IMR-90 (cell line): ENCODE results near the gene POC1B. TPM values are rescaled to one million over a fixed set of nuclear protein-coding genes. Genes with fewer than 3 reads are reported as not detected.

Experiments used
- ATAC-seq: fragments of 200-7000 bp; cut with Tn5 transposase; 2 replicates; pipeline ENCODE4 v1.9.1; 2020; ENCODE audit warnings: low read depth, mild to moderate bottlenecking, moderate library complexity
- BruUV-seq: library from RNA; stranded (reverse); fragments of 400-500 nt; replicated peaks from 2 replicates; lab custom pipeline; 2021; lab: Mats Ljungman, UMichigan
- CTCF ChIA-PET: fragments of 300-600 bp; formaldehyde crosslinking; extraction: SDS; loops from one replicate; lab custom pipeline; 2021; ENCODE audit warnings: antibody characterized with exemption; lab: Yijun Ruan, JAX
- POLR2A ChIA-PET: fragments of 300-600 bp; sonication (Branson Sonifier 250); formaldehyde crosslinking; loops from one replicate; lab custom pipeline; 2022; ENCODE audit warnings: antibody characterized with exemption; ENCODE audit not compliant: unreplicated experiment; lab: Charles Lee
- DNase-seq: peaks from one replicate; pipeline ENCODE4 v3.0.0; 2013
- H2AFZ ChIP-seq: replicated peaks from 2 replicates; pipeline ENCODE3; 2013; ENCODE audit warnings: low read length, mild to moderate bottlenecking; ENCODE audit not compliant: poor library complexity
- H2AK5ac ChIP-seq: 2 replicates; pipeline ENCODE4 v1.6.1; 2013; ENCODE audit warnings: low read depth, low read length, inconsistent platforms
- H2AK9ac ChIP-seq: replicated peaks from 2 replicates; pipeline ENCODE3; 2013; ENCODE audit warnings: mild to moderate bottlenecking, low read depth, low read length, moderate library complexity; ENCODE audit not compliant: poor library complexity
- H2BK120ac ChIP-seq: 2 replicates; pipeline ENCODE4 v1.6.1; 2013; ENCODE audit warnings: low read depth, low read length, inconsistent platforms
- H2BK15ac ChIP-seq: 3 replicates; pipeline ENCODE4 v1.6.1; 2013; ENCODE audit warnings: low read depth, low read length, inconsistent platforms
- H2BK20ac ChIP-seq: 2 replicates; pipeline ENCODE4 v1.6.1; 2013; ENCODE audit warnings: low read depth, mild to moderate bottlenecking, inconsistent platforms, low read length, moderate library complexity
- H2BK5ac ChIP-seq: 2 replicates; pipeline ENCODE4 v1.6.1; 2013; ENCODE audit warnings: mild to moderate bottlenecking, low read depth, low read length, inconsistent platforms; ENCODE audit not compliant: poor library complexity, severe bottlenecking
- H3K14ac ChIP-seq: replicated peaks from 2 replicates; pipeline ENCODE4 v1.6.1; 2013; ENCODE audit warnings: low read depth, low read length, inconsistent platforms
- H3K18ac ChIP-seq: 2 replicates; pipeline ENCODE4 v1.6.1; 2013; ENCODE audit warnings: low read depth, low read length, control low read depth
- H3K23ac ChIP-seq: 2 replicates; pipeline ENCODE4 v1.6.1; 2013; ENCODE audit warnings: low read depth, low read length, inconsistent platforms
- H3K27ac ChIP-seq: 2 replicates; pipeline ENCODE4 v1.5.1; 2013; ENCODE audit warnings: mild to moderate bottlenecking, control low read depth, low read length; ENCODE audit not compliant: insufficient read depth
- H3K27me3 ChIP-seq: 2 replicates; pipeline ENCODE4 v1.6.1; 2013; ENCODE audit warnings: low read length; ENCODE audit not compliant: control insufficient read depth, insufficient read depth
- H3K36me3 ChIP-seq: 2 replicates; pipeline ENCODE4 v1.6.1; 2013; ENCODE audit warnings: low read length, mixed read lengths; ENCODE audit not compliant: control insufficient read depth, insufficient read depth
- H3K4ac ChIP-seq: 2 replicates; pipeline ENCODE4 v1.6.1; 2013; ENCODE audit warnings: low read depth, low read length, inconsistent platforms
- H3K4me1 ChIP-seq: 2 replicates; pipeline ENCODE4 v1.6.1; 2013; ENCODE audit warnings: low read length, mixed read lengths; ENCODE audit not compliant: control insufficient read depth, insufficient read depth
- H3K4me2 ChIP-seq: 2 replicates; pipeline ENCODE4 v1.6.1; 2013; ENCODE audit warnings: low read depth, mild to moderate bottlenecking, control low read depth, low read length, moderate library complexity
- H3K4me3 ChIP-seq: 2 replicates; pipeline ENCODE4 v1.5.1; 2013; ENCODE audit warnings: low read depth, mild to moderate bottlenecking, control low read depth, low read length, moderate library complexity; ENCODE audit not compliant: insufficient read depth
- H3K56ac ChIP-seq: 2 replicates; pipeline ENCODE4 v1.6.1; 2013; ENCODE audit warnings: low read length, inconsistent platforms; ENCODE audit not compliant: insufficient read depth; ENCODE audit errors: extremely low read depth
- H3K79me1 ChIP-seq, 2 experiments: 2 replicates each; pipeline ENCODE4 v1.6.1; 2013; ENCODE audit warnings: low read length in 2 of 2, inconsistent platforms in 1 of 2, low read depth in 1 of 2
- H3K9ac ChIP-seq: 2 replicates; pipeline ENCODE4 v1.6.1; 2013; ENCODE audit warnings: low read depth, low read length, control low read depth
- H3K9me1 ChIP-seq: 2 replicates; pipeline ENCODE4 v1.6.1; 2013; ENCODE audit warnings: low read length, inconsistent platforms; ENCODE audit not compliant: insufficient read depth
- H3K9me3 ChIP-seq: 2 replicates; pipeline ENCODE4 v1.6.1; 2013; ENCODE audit warnings: low read length; ENCODE audit not compliant: control insufficient read depth, insufficient read depth
- H4K20me1 ChIP-seq: 2 replicates; pipeline ENCODE4 v1.6.1; 2013; ENCODE audit warnings: low read length, inconsistent platforms; ENCODE audit not compliant: insufficient read depth
- H4K5ac ChIP-seq: 2 replicates; pipeline ENCODE4 v1.6.1; 2013; ENCODE audit warnings: mild to moderate bottlenecking, low read depth, low read length, control low read depth
- H4K8ac ChIP-seq, 2 experiments: 2 replicates each; pipeline ENCODE4 v1.6.1; 2013; ENCODE audit warnings: low read depth in 2 of 2, low read length in 2 of 2, control low read depth in 1 of 2, inconsistent platforms in 1 of 2
- H4K91ac ChIP-seq: 2 replicates; pipeline ENCODE4 v1.6.1; 2013; ENCODE audit warnings: low read depth, low read length, inconsistent platforms; ENCODE audit not compliant: insufficient read depth
- CEBPB ChIP-seq: IDR thresholded peaks from 2 replicates; pipeline ENCODE4 v1.6.1; 2012; ENCODE audit warnings: low read depth, low read length, improper control_type of control experiment
- NFE2L2 ChIP-seq: fragments of 150-350 bp; IDR thresholded peaks from 2 replicates; pipeline ENCODE4 v1.6.1; 2016; ENCODE audit warnings: low read depth, mild to moderate bottlenecking, low read length
- RFX5 ChIP-seq: IDR thresholded peaks from 2 replicates; pipeline ENCODE4 v1.8.0; 2012; ENCODE audit warnings: low read depth, mild to moderate bottlenecking, low read length, moderate library complexity
- WGBS, 2 experiments: methylation state at CpG; one replicate each; pipeline versions ENCODE4 v1.1.5 to v1.1.7; 2013; ENCODE audit warnings: missing lambda C conversion rate in 2 of 2; ENCODE audit not compliant: insufficient read length in 1 of 2; ENCODE audit errors: extremely low coverage in 2 of 2; 5-methylcytosine and 5-hydroxymethylcytosine counted together
- dilution Hi-C: fragments of 300-500 bp; cut with HindIII; formaldehyde crosslinking; loops from one replicate; pipeline ENCODE4 v1.14.3; 2018; ENCODE audit warnings: low sequenced_read_pairs; ENCODE audit not compliant: unreplicated experiment
- in situ Hi-C: fragments of 300-500 bp; cut with MboI; formaldehyde crosslinking; loops from 3 replicates; pipeline ENCODE4 v1.14.3; 2019; ENCODE audit warnings: low sequenced_read_pairs, inconsistent platforms, mixed read lengths
- intact Hi-C: fragments of 100-400 bp; cut with micrococcal nuclease; formaldehyde crosslinking; loops from 2 replicates; pipeline ENCODE4 v1.10.0; 2022
- polyA plus RNA-seq, 3 experiments: library from polyadenylated mRNA; depleted of rRNA; stranded (reverse); fragments of >200 nt; gene quantifications; 2 replicates each; pipeline ENCODE4 v1.2.3, GENCODE V29; 2012; ENCODE audit warnings: low replicate concordance in 1 of 3
- total RNA-seq: library from RNA; depleted of rRNA; stranded (reverse); fragments of >200 nt; gene quantifications from 2 replicates; pipeline ENCODE4 v1.2.3, GENCODE V29; 2012

POC1B gene
- total and polyA plus RNA-seq, 2 of the 4 experiments (the other 2 are of a cell fraction): 5.0 to 10.4 TPM

DNA sequence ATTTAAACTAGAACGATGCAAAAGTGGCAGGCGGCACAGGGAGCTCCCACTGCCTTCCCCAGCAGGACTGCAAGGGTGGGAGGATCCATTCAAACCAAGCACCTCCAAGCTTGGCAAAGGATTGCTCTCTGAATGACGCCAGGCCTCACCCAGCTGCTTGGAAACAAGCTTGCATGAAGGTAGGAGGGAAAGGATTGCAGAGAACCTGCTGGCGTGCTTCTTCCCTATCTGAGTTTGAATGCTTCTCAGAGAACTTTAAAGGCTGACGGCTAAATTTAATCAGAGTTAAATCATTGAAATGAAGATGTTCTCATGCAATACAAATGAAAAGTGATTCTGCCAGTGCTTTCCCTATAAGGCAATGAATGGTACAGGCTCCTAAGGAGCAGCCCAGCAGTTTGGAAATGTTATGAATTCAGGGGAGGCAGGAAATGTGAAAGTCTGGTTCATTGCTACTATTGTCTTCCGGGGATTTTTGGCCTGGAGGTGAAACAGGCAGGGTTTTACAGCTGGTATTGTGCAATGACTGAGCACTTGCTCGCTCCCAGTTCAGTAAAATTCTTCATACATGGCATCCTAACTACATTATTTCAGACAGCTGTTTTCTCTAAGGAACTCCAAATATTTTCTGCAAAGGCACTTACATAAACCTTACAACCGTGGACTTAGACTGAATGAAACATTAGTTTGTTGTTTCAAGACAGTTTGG, 141.6 kb downstream of the POC1B start:
- H3K79me1 ChIP-seq: peaks cover 0 to 3% of the 10 kb centered on the region in 2 experiments; a peak in 1 of 4 replicates
- CTCF ChIA-PET: interaction anchor here (2.0 kb wide), 1 partner anchor 9 kb away, joined by 5 read pairs; no protein-coding TSS in a partner anchor
- H3K23ac ChIP-seq: peak overlapping the region; percentile 55; the same call in 1 of the 2 replicates
- H2AFZ ChIP-seq: peak overlapping the region; percentile 86
- DNase-seq (peak; percentile 92), ATAC-seq (peak; percentile 83)
- dilution Hi-C loops: no loop called here
- H3K9ac ChIP-seq: peak overlapping the region; percentile 30
- peak overlapping the region; percentile 90 for H3K4ac ChIP-seq
- H3K9me3 ChIP-seq: no peaks in the 10 kb centered on the region
- BruUV-seq: no TSS peak
- TF ChIP-seq NFE2L2: no peak
- peak; percentile 99 for TF ChIP-seq CEBPB
- TF ChIP-seq RFX5: no peak
- H3K27me3 ChIP-seq: no peaks in the 10 kb centered on the region
- peak overlapping the region; percentile 52 for H3K56ac ChIP-seq
- H3K4me1 ChIP-seq: peaks cover 12% of the 10 kb centered on the region
- H3K36me3 ChIP-seq: no peaks in the 10 kb centered on the region
- 60% methylated on average over 4 of the region's 8 CpGs; no CpG with 5 or more reads in 1 of the 2 experiments for WGBS, 2 experiments
- H2BK20ac ChIP-seq: peak overlapping the region; percentile 65
- H3K27ac ChIP-seq: peak overlapping the region; percentile 88
- peak overlapping the region; percentile 80 for H4K91ac ChIP-seq
- H4K8ac ChIP-seq: peak overlapping the region; percentile 56 to 86
- peak overlapping the region; percentile 95 for H2AK9ac ChIP-seq
- peak overlapping the region; percentile 44 for H3K4me2 ChIP-seq
- peak overlapping the region; percentile 71 for H2AK5ac ChIP-seq
- H4K5ac ChIP-seq: peak overlapping the region; percentile 37
- no peak overlapping the region for H3K4me3 ChIP-seq
- H2BK15ac ChIP-seq: peak overlapping the region; percentile 54; the same call in 1 of the 3 replicates
- POLR2A ChIA-PET: interaction anchor here (0.7 to 2.0 kb wide), 3 partner anchors 30 to 68 kb away, joined by 3 to 8 read pairs (median 3); no protein-coding TSS in a partner anchor
- in situ Hi-C loops: no loop called here
- intact Hi-C loops: loop anchor here (2.0 kb wide), 1 partner anchor 69 kb away; no protein-coding TSS in a partner anchor
- no peaks in the 10 kb centered on the region for H4K20me1 ChIP-seq
- H3K18ac ChIP-seq: peak overlapping the region; percentile 78
- H2BK5ac ChIP-seq: peak overlapping the region; percentile 89
- H2BK120ac ChIP-seq: peak overlapping the region; percentile 91
- H3K14ac ChIP-seq: peak overlapping the region; percentile 30
- H3K9me1 ChIP-seq: peaks cover 6% of the 10 kb centered on the region
